Coronary artery (tissue), 2 donors: ENCODE measurements around the gene MYO18A.

ENCODE experiments used
- DNase-seq: peaks from one replicate; pipeline ENCODE4 v3.0.0-alpha.2; 2017; ENCODE audit warnings: low spot score
- H3K27ac ChIP-seq, 2 donors: fragments of 200-600 bp; sonication (generic); one replicate each; pipeline ENCODE4 v1.5.1; 2016 to 2019
- H3K4me3 ChIP-seq: fragments of 200-600 bp; sonication (generic); 2 replicates; pipeline ENCODE4 v1.5.1; 2016; ENCODE audit warnings: mild to moderate bottlenecking, moderate library complexity
- CTCF ChIP-seq: fragments of 200-600 bp; sonication (generic); IDR thresholded peaks from one replicate; pipeline ENCODE4 v1.5.1; 2019; ENCODE audit warnings: antibody characterized with exemption

Gene MYO18A

GRCh38 chr17:29046473-29046839 is 133.7 kb downstream of the MYO18A start:
- Histone ChIP-seq H3K4me3 (no peak overlapping the region), H3K27ac (no peak overlapping the region)
- no peak for DNase-seq
- no peak for TF ChIP-seq CTCF

- TF ChIP-seq CTCF, result no peak
- Histone ChIP-seq H3K4me3 (no peak overlapping the region), H3K27ac (no peak overlapping the region)
- no peak for DNase-seq
Measured at GRCh38 chr17:29045734-29046472, 134.3 kb downstream of the MYO18A start.

GRCh38 chr17:29045026-29045425 is 135.2 kb downstream of the MYO18A start:
- H3K4me3 ChIP-seq, result no peak overlapping the region
- no peak for DNase-seq
- TF ChIP-seq CTCF, result no peak
- H3K27ac ChIP-seq, result no peak overlapping the region

- no peak overlapping the region for H3K27ac ChIP-seq
- DNase-seq, result no peak
- TF ChIP-seq CTCF, result no peak
- H3K4me3 ChIP-seq, result no peak overlapping the region
Measured at GRCh38 chr17:29043539-29044145, 136.6 kb downstream of the MYO18A start.

GRCh38 chr17:29042679-29043538 is 137.3 kb downstream of the MYO18A start, which contains the start of gene PIPOX:
Gene PIPOX, plus strand, starts transcription at chr17:29043141. Its CDS starts 85 bp downstream, at chr17:29043226.
- Histone ChIP-seq H3K4me3 (no peak within 1 kb of the TSS), H3K27ac (peak within 1 kb of the TSS in 1 of 2 donors; percentile 68)
- DNase-seq, result no peak
- no peak for TF ChIP-seq CTCF

- Histone ChIP-seq H3K4me3 (no peak overlapping the region), H3K27ac (peak overlapping the region in 1 of 2 donors; percentile 68)
- DNase-seq, result no peak
- no peak for TF ChIP-seq CTCF
Measured at GRCh38 chr17:29042026-29042678, 138.0 kb downstream of the MYO18A start.
